Measurements from ENCODE around the gene UGT1A10. TPM values are rescaled to one million over a fixed set of nuclear protein-coding genes. Genes with fewer than 3 reads are reported as not detected.

Gene UGT1A10
- total and polyA plus RNA-seq, 12 donors: not detected

DNA sequence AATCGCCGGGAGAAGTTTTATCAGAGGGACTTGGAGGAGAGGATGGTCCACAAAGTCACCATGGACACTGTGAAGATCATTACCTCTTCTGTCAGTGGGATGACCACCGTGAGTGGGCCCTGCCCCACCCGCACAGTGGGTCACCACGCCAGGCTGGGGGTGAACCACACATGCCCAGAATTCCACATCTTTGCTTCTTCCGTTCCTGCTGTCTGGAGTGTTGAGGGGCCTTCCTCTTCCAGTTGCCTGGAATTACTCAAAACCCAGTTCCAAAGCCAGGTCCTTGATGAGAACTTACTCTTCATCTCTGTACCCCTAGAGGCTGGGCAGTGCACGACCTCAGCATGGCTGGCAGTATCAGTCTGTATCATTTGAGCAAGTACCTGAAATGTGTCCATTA lies 164.0 kb downstream of the UGT1A10 start:
- Histone ChIP-seq H3K27ac (no peak overlapping the region), H3K4me3 (no peak overlapping the region), H3K36me3 (no peaks in the 10 kb centered on the region), H3K9me3 (peaks cover 0 to 5% (median 0%) of the 10 kb centered on the region in 11 donors), H3K27me3 (peaks cover 0 to 5% (median 3%) of the 10 kb centered on the region in 7 donors), H3K4me1 (no peaks in the 10 kb centered on the region)
- ATAC-seq: no peak
- TF ChIP-seq, protein P1, sequence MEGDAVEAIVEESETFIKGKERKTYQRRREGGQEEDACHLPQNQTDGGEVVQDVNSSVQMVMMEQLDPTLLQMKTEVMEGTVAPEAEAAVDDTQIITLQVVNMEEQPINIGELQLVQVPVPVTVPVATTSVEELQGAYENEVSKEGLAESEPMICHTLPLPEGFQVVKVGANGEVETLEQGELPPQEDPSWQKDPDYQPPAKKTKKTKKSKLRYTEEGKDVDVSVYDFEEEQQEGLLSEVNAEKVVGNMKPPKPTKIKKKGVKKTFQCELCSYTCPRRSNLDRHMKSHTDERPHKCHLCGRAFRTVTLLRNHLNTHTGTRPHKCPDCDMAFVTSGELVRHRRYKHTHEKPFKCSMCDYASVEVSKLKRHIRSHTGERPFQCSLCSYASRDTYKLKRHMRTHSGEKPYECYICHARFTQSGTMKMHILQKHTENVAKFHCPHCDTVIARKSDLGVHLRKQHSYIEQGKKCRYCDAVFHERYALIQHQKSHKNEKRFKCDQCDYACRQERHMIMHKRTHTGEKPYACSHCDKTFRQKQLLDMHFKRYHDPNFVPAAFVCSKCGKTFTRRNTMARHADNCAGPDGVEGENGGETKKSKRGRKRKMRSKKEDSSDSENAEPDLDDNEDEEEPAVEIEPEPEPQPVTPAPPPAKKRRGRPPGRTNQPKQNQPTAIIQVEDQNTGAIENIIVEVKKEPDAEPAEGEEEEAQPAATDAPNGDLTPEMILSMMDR (IDR thresholded peaks at IDR 0.05): no peak
- WGBS, 2 donors: 78 to 81% methylated on average over 7 of the region's 7 CpGs
- no peak for DNase-seq
- intact Hi-C loops (cut with DNase I): no loop called here

- Histone ChIP-seq H3K27me3 (peaks cover 0 to 5% (median 3%) of the 10 kb centered on the region in 7 donors), H3K4me1 (no peaks in the 10 kb centered on the region), H3K36me3 (no peaks in the 10 kb centered on the region), H3K27ac (no peak overlapping the region), H3K4me3 (no peak overlapping the region), H3K9me3 (peaks cover 0 to 5% (median 0%) of the 10 kb centered on the region in 11 donors)
- 75 to 78% methylated on average over 9 of the region's 9 CpGs for WGBS, 2 donors
- intact Hi-C loops (cut with DNase I): no loop called here
- ATAC-seq (peak in 1 of 8 donors; percentile 37), DNase-seq (no peak)
- TF ChIP-seq, protein P1 (IDR thresholded peaks at IDR 0.05): no peak
Measured at GRCh38 chr2:233801357-233802131, 165.3 kb downstream of the UGT1A10 start.

- no peak overlapping the region for H3K27ac ChIP-seq
- H3K27me3 ChIP-seq: peaks cover 0 to 5% (median 3%) of the 10 kb centered on the region in 7 donors
- H3K9me3 ChIP-seq: peaks cover 0 to 5% (median 0%) of the 10 kb centered on the region in 11 donors
- WGBS, 2 donors: 56 to 66% methylated on average over 3 of the region's 3 CpGs
- H3K36me3 ChIP-seq: no peaks in the 10 kb centered on the region
- H3K4me3 ChIP-seq: no peak overlapping the region
- TF ChIP-seq, protein P1 (IDR thresholded peaks at IDR 0.05): no peak
- H3K4me1 ChIP-seq: no peaks in the 10 kb centered on the region
- DNase-seq (no peak), ATAC-seq (no peak)
- intact Hi-C loops (cut with DNase I): no loop called here
Measured at GRCh38 chr2:233802132-233802815, 166.0 kb downstream of the UGT1A10 start.

DNA sequence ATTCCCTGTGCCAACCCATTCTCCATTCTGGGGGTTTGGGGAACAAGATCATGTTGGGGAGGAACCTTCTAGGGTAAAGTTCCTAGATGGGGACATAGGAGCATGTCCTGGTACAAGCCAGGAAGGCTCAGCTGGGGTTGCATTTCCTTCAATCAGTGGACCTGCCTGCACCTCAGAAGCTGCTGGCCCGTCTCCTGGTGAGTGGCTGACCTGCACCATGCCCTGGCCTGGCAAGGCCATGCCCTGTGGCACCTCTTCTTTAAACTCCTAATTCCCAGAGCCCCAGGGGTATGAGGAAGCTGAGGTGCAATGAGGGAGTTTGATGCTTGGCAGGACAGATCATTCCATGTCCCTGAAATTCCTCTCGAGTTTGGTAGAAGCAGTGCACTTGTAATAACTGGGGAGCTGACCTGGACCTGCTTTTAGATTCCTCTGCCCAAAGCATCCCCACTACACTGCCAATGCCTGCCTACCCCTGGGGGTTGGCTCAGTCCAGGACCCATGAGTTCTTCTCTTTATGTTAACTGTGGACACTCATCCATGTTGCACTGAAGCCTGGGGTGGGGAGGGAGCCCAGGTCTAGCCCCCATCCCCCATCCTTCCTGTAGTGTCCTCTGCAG lies 167.2 kb downstream of the UGT1A10 start:
- intact Hi-C loops (cut with DNase I): no loop called here
- Histone ChIP-seq H3K4me1 (no peaks in the 10 kb centered on the region), H3K36me3 (no peaks in the 10 kb centered on the region), H3K4me3 (no peak overlapping the region), H3K27me3 (peaks cover 0 to 14% (median 6%) of the 10 kb centered on the region in 7 donors), H3K27ac (no peak overlapping the region), H3K9me3 (peaks cover 0 to 5% (median 0%) of the 10 kb centered on the region in 11 donors)
- TF ChIP-seq, protein P1 (IDR thresholded peaks at IDR 0.05): no peak
- DNase-seq (no peak), ATAC-seq (no peak)
- WGBS, 2 donors: 60 to 69% methylated on average over 2 of the region's 2 CpGs
